HG03432 (cell line): ENCODE results near the gene TMTC1.
"Not testable (repeated sequence)": the region's sequence is repeated elsewhere in the genome, so short reads cannot be mapped to it uniquely, and the experiment has no call there.

ENCODE experiments used
- ATAC-seq: cut with Tn5 transposase; IDR thresholded peaks from one replicate; pipeline ENCODE4 v1.9.1; 2021; ENCODE audit warnings: mild to moderate bottlenecking, moderate library complexity; ENCODE audit not compliant: unreplicated experiment

Gene TMTC1

GRCh38 chr12:29674463-29674862 is 109.3 kb downstream of the TMTC1 start:
- no peak for ATAC-seq

GRCh38 chr12:29673346-29673745 is 110.4 kb downstream of the TMTC1 start:
- no peak for ATAC-seq

- no peak for ATAC-seq
Measured at GRCh38 chr12:29672580-29672979, 111.2 kb downstream of the TMTC1 start.

- ATAC-seq: no peak
Measured at GRCh38 chr12:29671742-29672141, 112.0 kb downstream of the TMTC1 start.

GRCh38 chr12:29667011-29667410 is 116.7 kb downstream of the TMTC1 start:
- no peak for ATAC-seq

GRCh38 chr12:29665107-29665506 is 118.6 kb downstream of the TMTC1 start:
- no peak for ATAC-seq

GRCh38 chr12:29662734-29663323 is 120.9 kb downstream of the TMTC1 start:
- ATAC-seq: no peak

- no peak for ATAC-seq
Measured at GRCh38 chr12:29660847-29661246, 122.9 kb downstream of the TMTC1 start.

GRCh38 chr12:29656762-29657538 is 126.8 kb downstream of the TMTC1 start:
- ATAC-seq: no peak

- no peak for ATAC-seq
Measured at GRCh38 chr12:29655861-29656260, 127.9 kb downstream of the TMTC1 start.

- ATAC-seq: no peak
Measured at GRCh38 chr12:29653286-29653685, 130.5 kb downstream of the TMTC1 start.

- no peak for ATAC-seq
Measured at GRCh38 chr12:29650371-29650770, 133.4 kb downstream of the TMTC1 start.

GRCh38 chr12:29649722-29650121 is 134.0 kb downstream of the TMTC1 start:
- ATAC-seq: no peak

- no peak for ATAC-seq
Measured at GRCh38 chr12:29644536-29645162, 139.1 kb downstream of the TMTC1 start.

GRCh38 chr12:29640589-29641345 is 143.0 kb downstream of the TMTC1 start:
- ATAC-seq: no peak

GRCh38 chr12:29639893-29640495 is 143.7 kb downstream of the TMTC1 start:
- no peak for ATAC-seq

GRCh38 chr12:29638528-29638927 is 145.2 kb downstream of the TMTC1 start:
- ATAC-seq: no peak

GRCh38 chr12:29634057-29634456 is 149.7 kb downstream of the TMTC1 start:
- no peak for ATAC-seq

- ATAC-seq: not testable (repeated sequence)
Measured at GRCh38 chr12:29630164-29630563, 153.6 kb downstream of the TMTC1 start.

- no peak for ATAC-seq
Measured at GRCh38 chr12:29627221-29627620, 156.5 kb downstream of the TMTC1 start.

GRCh38 chr12:29625359-29625953 is 158.3 kb downstream of the TMTC1 start:
- ATAC-seq: no peak
